NCI-H524 treated with DMSO at 0.1 percent for 48 hours (cell line): Measurements from ENCODE around the gene ITPR3.
"Not testable (repeated sequence)": the region's sequence is repeated elsewhere in the genome, so short reads cannot be mapped to it uniquely, and the experiment has no call there.

Experiments used
- DNase-seq: peaks from one replicate; lab custom pipeline; 2025; lab: John Stamatoyannopoulos, UW

The ITPR3 gene

GRCh38 chr6:33613795-33614168 is 7.3 kb upstream of the ITPR3 start:
- no peak for DNase-seq

GRCh38 chr6:33616113-33616512 is 5.0 kb upstream of the ITPR3 start:
- DNase-seq = no peak

- no peak for DNase-seq
Measured at GRCh38 chr6:33616913-33617312, 4.2 kb upstream of the ITPR3 start.

GRCh38 chr6:33619166-33619840 is 1.8 kb upstream of the ITPR3 start:
- no peak for DNase-seq

- DNase-seq = no peak
Measured at GRCh38 chr6:33620158-33620855, 815 bp upstream of the ITPR3 start.

- no peak for DNase-seq
Measured at GRCh38 chr6:33621711-33622388, 728 bp downstream of the ITPR3 start.

DNA sequence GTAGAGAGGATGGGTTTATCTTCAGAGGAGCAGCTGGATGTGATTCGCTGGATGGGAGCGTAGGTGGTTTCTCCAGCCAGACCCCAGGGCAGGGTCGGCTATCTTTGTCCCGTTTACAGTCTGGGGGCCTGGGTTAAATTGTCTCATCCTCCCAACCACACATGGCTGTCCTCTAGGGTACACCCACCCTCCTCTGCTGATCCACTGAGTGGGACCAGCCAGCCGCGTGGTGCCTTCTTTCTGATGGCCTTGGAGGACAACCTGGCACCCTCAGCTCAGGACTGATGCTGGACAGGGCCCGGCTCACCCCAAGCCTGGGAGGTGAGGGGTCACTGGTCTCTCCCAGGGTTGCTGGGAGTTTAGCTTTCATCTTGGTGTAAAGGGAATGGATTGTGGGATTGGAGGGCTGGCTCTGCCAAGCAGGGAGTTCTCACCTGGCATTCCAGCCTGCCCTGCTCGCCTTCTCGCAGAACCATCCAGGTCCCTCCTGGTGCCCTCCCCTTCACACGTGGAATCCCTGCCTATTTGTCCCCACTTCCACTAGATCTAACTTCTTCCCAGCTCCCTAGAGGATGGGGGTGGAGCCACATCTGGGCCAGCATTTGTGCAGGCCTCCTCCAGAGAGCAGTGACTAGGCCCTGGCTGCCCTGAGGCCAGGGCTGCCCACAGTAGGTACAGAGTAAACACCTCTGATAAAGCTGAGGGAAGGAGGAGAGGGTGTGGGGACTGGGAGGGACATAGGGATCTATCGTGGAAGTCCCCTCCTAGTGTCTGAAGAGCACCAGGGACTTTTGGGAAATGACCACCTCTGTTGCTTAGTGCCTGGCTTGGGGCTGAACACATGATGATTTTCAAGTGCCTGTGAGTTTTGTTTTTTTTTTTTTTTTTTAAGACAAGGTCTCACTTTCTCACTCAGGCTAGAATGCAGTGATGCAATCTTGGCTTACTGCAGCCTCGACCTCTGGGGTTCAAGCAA is 1.6 kb downstream of the ITPR3 start:
- DNase-seq = no peak

GRCh38 chr6:33623895-33624381 is 2.8 kb downstream of the ITPR3 start:
- DNase-seq = no peak

DNA sequence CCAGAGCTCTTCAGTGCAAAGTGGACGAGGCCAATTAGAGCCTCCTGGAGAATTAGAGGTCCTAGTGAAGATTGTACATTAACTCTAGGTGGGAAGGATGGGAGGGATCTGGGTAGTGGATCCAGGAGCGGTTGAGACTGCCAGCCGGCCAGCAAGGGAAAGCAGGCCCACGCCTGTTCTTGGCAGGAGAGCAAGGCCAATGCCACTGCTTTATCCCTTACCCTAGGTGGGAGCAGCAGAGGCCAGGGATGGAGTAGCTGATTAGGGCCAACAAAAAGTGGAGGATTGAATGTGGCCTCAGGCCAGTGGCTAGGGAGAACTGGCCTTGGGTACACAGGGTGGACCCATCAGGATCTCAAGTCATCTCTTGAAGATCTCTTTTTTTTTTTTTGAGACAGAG is 3.7 kb downstream of the ITPR3 start:
- no peak for DNase-seq

DNA sequence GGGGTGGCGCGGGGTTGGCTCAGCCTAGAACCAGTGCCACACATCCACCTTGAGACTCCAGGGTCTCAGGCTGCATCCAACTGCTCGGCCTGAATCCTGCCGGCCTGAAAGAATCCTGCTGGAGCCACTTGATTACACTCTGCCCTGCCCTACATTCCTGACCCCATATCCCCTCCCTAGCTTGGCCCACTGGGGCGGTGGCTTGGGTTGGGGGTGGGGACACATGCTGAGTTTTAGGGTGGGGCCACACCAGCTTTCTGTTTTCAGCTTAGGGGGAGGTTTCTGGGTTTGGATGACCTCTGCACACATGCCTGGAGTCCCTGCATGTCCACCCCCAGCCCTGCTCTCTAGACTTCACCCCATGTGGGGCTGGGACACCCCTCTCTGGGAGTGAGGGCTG is 6.8 kb downstream of the ITPR3 start:
- DNase-seq = no peak

- no peak for DNase-seq
Measured at GRCh38 chr6:33628401-33628964, 7.4 kb downstream of the ITPR3 start.

DNA sequence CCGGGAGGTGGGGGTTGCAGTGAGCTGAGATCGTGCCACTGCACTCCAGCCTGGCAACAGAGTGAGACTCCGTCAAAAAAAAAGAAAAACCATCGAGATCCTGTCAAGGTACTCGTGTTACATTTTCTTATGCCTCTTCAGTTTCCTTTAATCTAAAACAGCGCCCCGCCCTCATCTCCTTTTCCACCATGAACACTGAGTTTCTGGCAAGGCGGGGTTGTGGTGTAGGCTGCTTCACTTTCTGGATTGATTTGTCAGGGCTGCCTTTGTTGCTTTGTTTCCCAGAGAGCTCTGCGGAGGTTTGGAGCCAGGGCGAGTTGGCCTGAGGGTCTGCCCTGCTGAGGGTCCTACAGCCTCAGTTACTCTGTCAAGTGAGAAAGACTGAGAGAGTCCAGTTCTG is 8.9 kb downstream of the ITPR3 start:
- DNase-seq = no peak

DNA sequence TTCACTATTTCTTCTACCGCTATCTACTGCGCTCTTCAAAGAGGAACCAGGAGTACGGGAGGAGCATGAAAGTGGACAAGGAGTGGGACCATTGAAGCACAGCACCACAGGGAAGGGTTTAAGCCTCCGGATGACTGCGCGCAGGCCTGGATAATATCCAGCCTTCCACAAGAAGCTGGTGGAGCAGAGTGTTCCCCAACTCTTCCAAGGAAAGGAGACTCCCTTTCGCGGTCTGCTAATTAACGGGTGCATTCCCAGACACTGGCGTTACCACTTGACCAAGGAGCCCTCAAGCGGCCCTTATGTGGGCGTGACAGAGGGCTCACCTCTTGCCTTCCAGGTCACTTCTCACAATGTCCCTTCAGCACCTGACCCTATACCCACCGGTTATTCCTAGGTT is 10.4 kb downstream of the ITPR3 start:
- DNase-seq = not testable (repeated sequence)

- no peak for DNase-seq
Measured at GRCh38 chr6:33631971-33632557, 10.9 kb downstream of the ITPR3 start.

GRCh38 chr6:33632558-33633039 is 11.5 kb downstream of the ITPR3 start:
- DNase-seq = no peak

DNA sequence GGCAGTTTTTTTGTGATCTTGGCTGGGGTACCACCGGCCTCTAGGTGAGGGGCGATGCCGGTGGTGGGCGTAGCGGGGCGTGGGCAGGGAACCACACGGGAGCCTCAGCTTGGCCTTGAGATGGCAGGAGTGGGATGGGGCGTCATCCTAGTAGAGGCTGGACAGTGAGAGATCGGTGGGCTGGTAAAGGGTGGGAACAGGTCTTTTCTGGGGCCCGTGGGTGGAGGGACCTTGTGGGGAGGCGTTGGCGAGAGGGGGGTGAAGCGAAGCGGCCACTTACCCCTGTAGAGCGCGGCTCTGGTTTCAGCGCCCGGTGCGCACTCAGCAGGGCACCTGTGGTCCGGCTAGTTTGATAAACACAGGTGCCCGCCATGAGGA is 12.0 kb downstream of the ITPR3 start:
- no peak for DNase-seq

DNA sequence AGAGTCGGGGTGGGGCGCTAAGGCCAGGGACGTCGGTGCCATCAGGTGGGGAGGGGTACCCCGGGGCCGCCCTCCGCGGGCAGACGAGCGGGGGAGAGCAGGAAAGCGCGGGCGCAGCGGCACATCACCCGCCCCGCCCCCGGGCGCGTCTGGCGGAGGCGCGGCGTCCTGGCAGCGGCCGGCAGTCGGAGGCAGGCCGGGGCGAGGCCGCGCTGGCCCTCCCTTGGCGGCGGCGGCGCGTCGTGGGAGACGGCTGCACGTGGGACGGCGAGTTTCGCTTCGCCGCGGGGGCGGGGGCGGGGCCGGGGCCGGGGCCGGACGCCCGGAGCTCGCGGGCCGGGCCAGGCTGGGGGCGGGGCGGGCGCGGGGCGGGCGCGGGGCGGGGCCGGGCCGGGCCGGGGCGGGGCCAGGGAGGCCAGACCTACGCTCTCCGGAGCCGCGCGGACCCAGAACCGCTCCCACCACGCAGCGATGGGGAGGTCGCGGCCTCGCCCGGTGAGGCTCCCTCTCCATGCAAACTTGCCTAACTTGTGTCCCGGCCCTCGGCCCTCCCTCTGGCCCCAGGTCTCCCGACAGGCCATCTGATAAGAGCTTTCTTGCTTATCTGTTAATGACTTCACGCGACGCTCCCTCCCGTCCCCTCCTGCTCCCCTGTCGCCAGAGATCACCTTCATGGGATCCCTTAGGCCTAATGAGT is 12.5 kb downstream of the ITPR3 start:
- DNase-seq = no peak

GRCh38 chr6:33634161-33634727 is 13.1 kb downstream of the ITPR3 start:
- no peak for DNase-seq

DNA sequence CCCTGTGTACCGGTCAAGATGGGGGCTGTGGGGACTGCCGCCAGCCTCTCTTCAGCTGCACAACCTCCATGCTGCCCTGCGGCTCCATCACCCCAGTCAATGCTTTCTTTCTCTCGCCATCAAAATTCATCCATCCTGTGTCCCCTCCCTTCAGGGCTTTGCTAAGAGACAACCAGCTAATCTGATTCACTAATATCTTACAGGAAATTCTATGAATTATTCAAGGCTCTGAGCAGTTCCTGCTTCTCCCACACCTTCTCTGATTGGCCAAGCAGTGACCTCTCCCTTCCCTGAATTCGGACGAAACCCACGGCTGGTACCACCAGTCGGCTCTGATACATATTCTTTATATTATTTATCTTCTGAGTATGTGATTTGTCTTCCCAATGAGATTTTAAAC is 13.8 kb downstream of the ITPR3 start:
- DNase-seq = no peak

GRCh38 chr6:33636655-33637054 is 15.5 kb downstream of the ITPR3 start:
- DNase-seq = no peak
